GM19328 (cell line): ENCODE results near the gene ZBTB43.
"Not testable (repeated sequence)": the region's sequence is repeated elsewhere in the genome, so short reads cannot be mapped to it uniquely, and the experiment has no call there.

Experiments used
- ATAC-seq: cut with Tn5 transposase; IDR thresholded peaks from one replicate; pipeline ENCODE4 v1.9.1; 2021; ENCODE audit warnings: mild to moderate bottlenecking, moderate library complexity; ENCODE audit not compliant: unreplicated experiment

Gene ZBTB43, protein sequence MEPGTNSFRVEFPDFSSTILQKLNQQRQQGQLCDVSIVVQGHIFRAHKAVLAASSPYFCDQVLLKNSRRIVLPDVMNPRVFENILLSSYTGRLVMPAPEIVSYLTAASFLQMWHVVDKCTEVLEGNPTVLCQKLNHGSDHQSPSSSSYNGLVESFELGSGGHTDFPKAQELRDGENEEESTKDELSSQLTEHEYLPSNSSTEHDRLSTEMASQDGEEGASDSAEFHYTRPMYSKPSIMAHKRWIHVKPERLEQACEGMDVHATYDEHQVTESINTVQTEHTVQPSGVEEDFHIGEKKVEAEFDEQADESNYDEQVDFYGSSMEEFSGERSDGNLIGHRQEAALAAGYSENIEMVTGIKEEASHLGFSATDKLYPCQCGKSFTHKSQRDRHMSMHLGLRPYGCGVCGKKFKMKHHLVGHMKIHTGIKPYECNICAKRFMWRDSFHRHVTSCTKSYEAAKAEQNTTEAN

GRCh38 chr9:126804696-126805553, at the start of gene ZBTB43:
ZBTB43 (plus strand) TSS chr9:126805040; CDS start chr9:126832510, 27,470 bp downstream.
- ATAC-seq = peak; percentile 65

- ATAC-seq = no peak
Measured at GRCh38 chr9:126755317-126755875, 49.4 kb upstream of the ZBTB43 start.

DNA sequence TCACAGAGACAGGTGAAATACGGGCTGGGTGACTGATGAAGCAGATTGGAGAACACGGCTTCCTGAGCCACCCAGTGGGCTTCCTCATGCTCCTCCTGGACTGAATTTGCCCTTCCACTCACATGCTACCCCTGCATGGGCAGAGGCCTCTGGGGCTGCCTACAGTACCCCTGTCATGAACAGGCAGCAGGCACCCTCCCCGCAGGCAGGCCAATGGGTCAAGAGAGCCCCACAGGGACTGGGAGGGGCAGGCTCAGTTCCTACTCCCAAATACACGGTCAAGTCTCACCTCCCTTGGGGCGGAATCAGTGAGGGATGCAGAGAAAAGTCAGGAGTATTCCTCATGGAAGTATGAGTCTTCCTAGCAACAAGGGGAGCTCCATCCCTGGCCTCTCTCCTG, 48.6 kb upstream of the ZBTB43 start:
- ATAC-seq = no peak

DNA sequence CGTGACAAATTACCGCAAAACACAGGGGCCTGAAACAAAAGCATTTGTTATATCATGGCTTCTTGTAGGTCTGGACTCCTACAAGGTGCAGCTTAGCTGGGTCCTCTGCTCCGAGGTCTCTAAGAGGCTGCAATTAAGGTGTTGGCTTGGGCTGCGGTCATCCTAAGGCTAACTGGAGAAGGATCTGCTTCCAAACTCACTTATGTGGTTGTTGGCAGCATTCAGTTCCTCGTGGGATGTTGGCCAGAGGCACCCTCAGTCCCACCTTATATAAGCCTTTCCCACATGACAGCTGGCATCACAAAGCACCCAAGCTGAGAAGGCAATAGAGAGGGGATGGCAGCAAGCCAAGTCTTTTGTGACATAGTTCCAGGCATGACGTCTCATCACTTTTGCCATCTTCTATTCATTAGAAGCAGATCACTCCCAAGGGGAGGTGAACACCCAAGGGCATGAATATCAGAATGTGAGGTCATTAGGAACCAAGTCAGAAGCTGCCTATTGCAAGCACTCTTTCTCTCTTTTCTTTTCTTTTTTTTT, 47.9 kb upstream of the ZBTB43 start:
- no peak for ATAC-seq

DNA sequence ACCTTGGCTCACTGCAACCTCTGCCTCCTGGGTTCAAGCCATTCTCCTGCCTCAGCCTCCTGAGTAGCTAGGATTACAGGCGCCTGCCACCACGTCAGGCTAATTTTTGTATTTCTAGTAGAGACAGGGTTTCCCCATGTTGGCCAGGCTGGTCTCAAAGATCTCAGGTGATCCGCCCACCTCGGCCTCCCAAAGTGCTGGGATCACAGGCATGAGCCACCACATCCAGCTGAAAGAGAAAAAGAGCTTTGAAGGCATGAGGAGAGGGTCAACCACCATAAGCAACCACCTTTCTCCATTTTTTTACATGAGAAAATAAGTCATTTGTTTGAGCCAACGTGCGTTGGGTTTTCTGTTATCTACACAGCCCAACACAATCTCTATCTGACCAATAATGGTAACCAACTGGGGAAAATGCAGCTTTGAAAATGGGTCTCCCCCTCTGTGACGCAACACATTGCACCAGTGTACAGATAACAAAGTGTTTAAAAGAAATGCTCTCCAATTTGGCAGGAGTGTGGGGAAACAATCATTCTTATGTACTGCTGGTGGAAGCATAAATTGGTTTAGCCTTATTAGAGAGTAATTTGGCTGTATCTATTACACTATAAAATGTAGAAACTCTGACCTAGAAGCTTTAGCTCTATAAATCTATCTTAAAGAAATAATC, 45.8 kb upstream of the ZBTB43 start:
- ATAC-seq = no peak

- no peak for ATAC-seq
Measured at GRCh38 chr9:126761274-126761673, 43.6 kb upstream of the ZBTB43 start.

GRCh38 chr9:126763130-126763764, 41.6 kb upstream of the ZBTB43 start:
- no peak for ATAC-seq

- no peak for ATAC-seq
Measured at GRCh38 chr9:126773004-126773607, 31.7 kb upstream of the ZBTB43 start.

DNA sequence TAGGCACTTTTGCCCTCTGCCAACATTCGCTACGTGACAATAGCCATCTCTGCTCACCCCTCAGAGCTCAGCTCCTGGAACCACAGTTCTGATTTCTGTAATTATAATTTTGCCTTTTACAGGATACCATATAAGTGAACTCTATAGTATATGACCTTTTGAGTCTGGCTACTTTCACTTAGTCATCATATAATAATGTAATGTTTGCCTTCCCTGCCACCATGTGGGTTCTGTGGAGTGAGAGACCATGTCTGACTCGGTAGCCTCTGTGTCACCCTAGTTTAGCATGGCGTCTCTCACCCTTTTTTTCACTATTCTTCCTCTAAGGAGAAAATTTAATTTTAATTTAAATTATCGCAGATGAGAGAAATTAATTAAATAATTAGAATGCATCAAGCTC, 28.9 kb upstream of the ZBTB43 start:
- no peak for ATAC-seq

DNA sequence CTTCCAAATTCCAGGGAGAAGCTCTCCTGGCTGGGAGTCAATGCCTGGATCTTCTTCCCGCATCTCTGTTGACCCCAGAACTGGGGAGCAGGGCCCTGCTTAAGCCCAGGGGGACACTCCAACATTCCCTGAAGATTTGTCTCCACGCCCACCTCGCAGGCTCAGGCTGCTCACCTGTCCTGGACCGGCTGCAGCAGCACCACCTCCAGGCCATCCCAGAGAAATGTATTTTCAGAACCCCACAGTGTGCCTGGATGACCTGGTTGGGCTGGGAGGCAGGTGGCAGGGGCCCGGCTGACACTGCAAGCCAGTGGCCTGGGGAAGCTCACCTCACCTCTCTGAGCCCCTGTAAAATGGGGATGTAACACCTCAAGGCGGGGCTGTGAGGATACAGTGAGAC, 27.1 kb upstream of the ZBTB43 start:
- no peak for ATAC-seq

- ATAC-seq = no peak
Measured at GRCh38 chr9:126778141-126778540, 26.7 kb upstream of the ZBTB43 start.

- not testable (repeated sequence) for ATAC-seq
Measured at GRCh38 chr9:126778696-126779095, 26.1 kb upstream of the ZBTB43 start.

GRCh38 chr9:126781186-126782052, 23.4 kb upstream of the ZBTB43 start:
- no peak for ATAC-seq

GRCh38 chr9:126782053-126782388, 22.8 kb upstream of the ZBTB43 start:
- no peak for ATAC-seq

DNA sequence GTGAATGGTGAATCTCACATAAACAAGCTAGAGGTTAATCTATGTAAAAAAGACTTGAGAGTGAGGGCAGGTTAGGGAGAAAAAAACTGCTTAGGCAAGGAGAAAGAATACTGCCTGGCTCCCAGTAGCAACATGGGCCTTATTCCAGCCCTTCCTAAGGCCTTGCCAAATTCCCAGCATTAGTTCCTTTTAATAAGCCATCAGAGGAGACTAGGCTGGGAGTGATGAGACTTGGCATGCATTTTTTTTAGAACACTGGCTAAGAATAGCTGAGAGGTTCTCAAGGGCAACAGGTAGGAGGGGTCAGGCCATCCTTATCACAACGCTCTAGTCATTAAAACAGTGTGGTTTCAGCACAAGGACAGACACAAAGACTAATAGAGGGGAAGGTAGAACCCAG, 20.9 kb upstream of the ZBTB43 start:
- ATAC-seq = no peak

DNA sequence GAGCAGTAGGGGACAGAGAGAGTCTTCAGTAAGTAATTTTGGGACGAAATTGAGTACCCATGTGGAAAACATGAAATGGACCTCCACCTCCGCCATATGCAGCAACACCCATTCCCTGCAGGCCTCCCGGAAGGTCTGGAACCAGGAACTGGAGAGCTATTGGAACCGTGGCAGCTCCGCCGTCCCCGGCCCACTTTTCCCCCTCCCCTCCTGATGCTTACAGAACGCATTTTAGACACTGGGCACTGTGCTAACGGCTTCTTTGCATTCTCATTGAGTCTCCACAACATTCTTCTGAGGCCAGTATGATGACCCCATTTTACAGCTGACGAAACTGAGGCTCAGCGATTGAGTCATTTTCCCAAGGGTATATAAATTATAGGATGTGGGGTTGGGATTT, 20.4 kb upstream of the ZBTB43 start:
- ATAC-seq = no peak

GRCh38 chr9:126784841-126785240, 20.0 kb upstream of the ZBTB43 start:
- ATAC-seq = not testable (repeated sequence)

GRCh38 chr9:126788046-126788445, 16.8 kb upstream of the ZBTB43 start:
- no peak for ATAC-seq
